ENCODE data around the gene ZNF366.

GRCh38 chr5:72453246-72453775, 53.9 kb downstream of the ZNF366 start:
- TF ChIP-seq CTCF (CRISPR knock-in tag; IDR thresholded peaks at IDR 0.05) (no peak), ZSCAN29 (CRISPR knock-in tag; conservative IDR thresholded peaks at IDR 0.05) (no peak), ZNF672 (CRISPR knock-in tag; IDR thresholded peaks at IDR 0.05) (no peak), ZNF577 (CRISPR knock-in tag; IDR thresholded peaks at IDR 0.05; ENCODE audit: borderline replicate concordance, low read depth) (no peak), RNF219 (CRISPR knock-in tag; IDR thresholded peaks at IDR 0.05) (no peak), SRF (IDR thresholded peaks at IDR 0.05; ENCODE audit: low read depth, low read length) (no peak), ZNF331 (CRISPR knock-in tag; IDR thresholded peaks at IDR 0.05) (no peak), TBX2 (CRISPR knock-in tag; IDR thresholded peaks at IDR 0.05; ENCODE audit: borderline replicate concordance) (no peak), ARNTL (CRISPR knock-in tag; IDR thresholded peaks at IDR 0.05) (no peak), MXD4 (CRISPR knock-in tag; IDR thresholded peaks at IDR 0.05) (no peak), EZH2 (conservative IDR thresholded peaks at IDR 0.05; ENCODE audit: low read depth, low read length) (no peak), PRDM4 (CRISPR knock-in tag; IDR thresholded peaks at IDR 0.05; ENCODE audit: borderline replicate concordance) (no peak), MIER2 (CRISPR knock-in tag; IDR thresholded peaks at IDR 0.05) (no peak), CREB1 (IDR thresholded peaks at IDR 0.05) (no peak), CREB1 (CRISPR knock-in tag; IDR thresholded peaks at IDR 0.05) (no peak)

All from HepG2 (cell line).